ENCODE results near the gene SLC25A26.
"Not testable (repeated sequence)": the region's sequence is repeated elsewhere in the genome, so short reads cannot be mapped to it uniquely, and the experiment has no call there.

Gene SLC25A26

GRCh38 chr3:66220602-66221377 is at the start of gene SLC25A26:
SLC25A26 (plus strand) TSS chr3:66221001; CDS start chr3:66221095, 94 bp downstream.
- peak; percentile 93 for DNase-seq (ENCODE audit: low spot score)

GRCh38 chr3:66172394-66172793 is 48.4 kb upstream of the SLC25A26 start:
- no peak for DNase-seq (ENCODE audit: low spot score)

GRCh38 chr3:66177026-66177425 is 43.8 kb upstream of the SLC25A26 start:
- no peak for DNase-seq (ENCODE audit: low spot score)

- DNase-seq (ENCODE audit: low spot score), result no peak
These were observed 42.6 kb upstream of the SLC25A26 start for GRCh38 chr3:66178206-66178605.

- DNase-seq (ENCODE audit: low spot score), result no peak
These were observed 41.0 kb upstream of the SLC25A26 start for GRCh38 chr3:66179793-66180192.

GRCh38 chr3:66181764-66182163 is 39.0 kb upstream of the SLC25A26 start:
- no peak for DNase-seq (ENCODE audit: low spot score)

- DNase-seq (ENCODE audit: low spot score), result no peak
These were observed 38.6 kb upstream of the SLC25A26 start for GRCh38 chr3:66182246-66182645.

GRCh38 chr3:66186545-66186944 is 34.3 kb upstream of the SLC25A26 start:
- DNase-seq (ENCODE audit: low spot score), result no peak

- peak; percentile 25 for DNase-seq (ENCODE audit: low spot score)
These were observed 25.4 kb upstream of the SLC25A26 start for GRCh38 chr3:66195347-66195783.

- DNase-seq (ENCODE audit: low spot score), result no peak
These were observed 24.2 kb upstream of the SLC25A26 start for GRCh38 chr3:66196633-66197032.

- DNase-seq (ENCODE audit: low spot score), result no peak
These were observed 22.2 kb upstream of the SLC25A26 start for GRCh38 chr3:66198437-66199088.

GRCh38 chr3:66199089-66199473 is 21.7 kb upstream of the SLC25A26 start:
- DNase-seq (ENCODE audit: low spot score), result no peak

- no peak for DNase-seq (ENCODE audit: low spot score)
These were observed 20.7 kb upstream of the SLC25A26 start for GRCh38 chr3:66200147-66200546.

GRCh38 chr3:66200786-66201185 is 20.0 kb upstream of the SLC25A26 start:
- no peak for DNase-seq (ENCODE audit: low spot score)

GRCh38 chr3:66203275-66203674 is 17.5 kb upstream of the SLC25A26 start:
- DNase-seq (ENCODE audit: low spot score), result no peak

GRCh38 chr3:66206806-66207205 is 14.0 kb upstream of the SLC25A26 start:
- no peak for DNase-seq (ENCODE audit: low spot score)

- no peak for DNase-seq (ENCODE audit: low spot score)
These were observed 12.6 kb upstream of the SLC25A26 start for GRCh38 chr3:66208189-66208588.

GRCh38 chr3:66210687-66211295 is 10.0 kb upstream of the SLC25A26 start:
- DNase-seq (ENCODE audit: low spot score), result no peak

GRCh38 chr3:66211779-66212178 is 9.0 kb upstream of the SLC25A26 start:
- no peak for DNase-seq (ENCODE audit: low spot score)

- no peak for DNase-seq (ENCODE audit: low spot score)
These were observed 5.7 kb upstream of the SLC25A26 start for GRCh38 chr3:66215106-66215505.

- peak; percentile 3 for DNase-seq (ENCODE audit: low spot score)
These were observed 735 bp upstream of the SLC25A26 start for GRCh38 chr3:66220066-66220465.

- DNase-seq (ENCODE audit: low spot score), result no peak
These were observed 3.4 kb downstream of the SLC25A26 start for GRCh38 chr3:66224220-66224619.

GRCh38 chr3:66226093-66226492 is 5.3 kb downstream of the SLC25A26 start:
- DNase-seq (ENCODE audit: low spot score), result not testable (repeated sequence)
